ENCODE data around the gene ZNF784. TPM values are rescaled to one million over a fixed set of nuclear protein-coding genes. Genes with fewer than 3 reads are reported as not detected.

ZNF784 gene
- total and polyA plus RNA-seq, 10 of the 15 experiments (the other 5 are each of a cell fraction or from before 2014, with no cell fraction given) = 0.10 to 5.2 (median 1.8) TPM

- no peak for TF ChIP-seq WRNIP1 (IDR thresholded peaks at IDR 0.05; ENCODE audit: borderline replicate concordance, low read depth, low read length)
- TF ChIP-seq ZSCAN29 (IDR thresholded peaks at IDR 0.05) = 0 out of 2 replicates have a peak, but pooled peaks have one; percentile 37
- peak; percentile 74 for TF ChIP-seq MAX (IDR thresholded peaks at IDR 0.05; ENCODE audit: low read depth, low read length)
- TF ChIP-seq FOXM1 (IDR thresholded peaks at IDR 0.05; ENCODE audit: low read depth, low read length) = no peak
- TF ChIP-seq PKNOX1 (IDR thresholded peaks at IDR 0.05) = 0 out of 2 replicates have a peak, but pooled peaks have one; percentile 12
- TF ChIP-seq PAX5 (IDR thresholded peaks at IDR 0.05; ENCODE audit: borderline replicate concordance, low read depth, low read length) = peak; percentile 24; the same call in 1 of the 2 replicates
- TF ChIP-seq LARP7 (IDR thresholded peaks at IDR 0.05) = peak; percentile 74
- no peak for TF ChIP-seq BCL3 (IDR thresholded peaks at IDR 0.05; ENCODE audit: borderline replicate concordance, insufficient read depth, low read depth, low read length, poor library complexity, severe bottlenecking)
- no peak for TF ChIP-seq SMAD5 (IDR thresholded peaks at IDR 0.05; ENCODE audit: low read depth)
- peak; percentile 21; the same call in 1 of the 2 replicates for TF ChIP-seq TCF12 (IDR thresholded peaks at IDR 0.05; ENCODE audit: low read depth, low read length)
- TF ChIP-seq BACH1 (IDR thresholded peaks at IDR 0.05; ENCODE audit: borderline replicate concordance) = peak; percentile 71
- peak; percentile 81 for TF ChIP-seq NKRF (conservative IDR thresholded peaks at IDR 0.05)
- peak; percentile 72; the same call in 1 of the 2 replicates for TF ChIP-seq TCF3 (IDR thresholded peaks at IDR 0.05; ENCODE audit: borderline replicate concordance, insufficient read depth, low read depth, low read length)
- TF ChIP-seq SMARCA5 (IDR thresholded peaks at IDR 0.05) = peak; percentile 21; the same call in 1 of the 2 replicates
- 0 out of 2 replicates have a peak, but pooled peaks have one; percentile 24 for TF ChIP-seq ZNF217 (IDR thresholded peaks at IDR 0.05)
- no peak for TF ChIP-seq BMI1 (IDR thresholded peaks at IDR 0.05; ENCODE audit: borderline replicate concordance)
- TF ChIP-seq E2F8 (IDR thresholded peaks at IDR 0.05; ENCODE audit: low read depth, partially characterized antibody) = no peak
- no peak for TF ChIP-seq ZBTB33 (IDR thresholded peaks at IDR 0.05)
- peak; percentile 65; the same call in 1 of the 2 replicates for TF ChIP-seq GATAD2B (conservative IDR thresholded peaks at IDR 0.05; ENCODE audit: low read depth)
These were observed 18.0 kb upstream of the ZNF784 start (continued) for GRCh38 chr19:55642153-55643002.
